HG03378 (cell line): ENCODE data around the gene NR6A1.

ENCODE experiments used
- ATAC-seq: cut with Tn5 transposase; IDR thresholded peaks from one replicate; pipeline ENCODE4 v1.9.1; 2021; ENCODE audit warnings: mild to moderate bottlenecking, moderate library complexity; ENCODE audit not compliant: unreplicated experiment

The NR6A1 gene

DNA sequence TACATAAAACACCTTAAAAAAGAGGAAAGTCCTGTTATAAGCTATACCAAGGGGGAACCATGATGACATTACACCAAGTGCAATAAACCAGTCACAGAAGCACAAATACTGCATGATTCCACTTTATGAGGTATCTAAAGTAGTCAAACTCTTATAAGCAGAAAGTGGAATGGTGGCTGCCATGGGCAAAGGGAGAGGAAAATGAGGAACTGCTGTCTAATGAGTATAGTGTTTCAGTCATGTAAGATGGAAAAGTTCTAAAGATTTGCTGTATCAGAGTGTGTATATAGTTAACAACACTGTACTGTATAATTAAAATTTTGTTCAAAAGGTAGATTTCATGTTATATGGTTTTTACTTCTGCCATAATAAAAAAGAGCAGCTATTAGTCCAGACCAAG, 229.3 kb downstream of the NR6A1 start:
- no peak for ATAC-seq

DNA sequence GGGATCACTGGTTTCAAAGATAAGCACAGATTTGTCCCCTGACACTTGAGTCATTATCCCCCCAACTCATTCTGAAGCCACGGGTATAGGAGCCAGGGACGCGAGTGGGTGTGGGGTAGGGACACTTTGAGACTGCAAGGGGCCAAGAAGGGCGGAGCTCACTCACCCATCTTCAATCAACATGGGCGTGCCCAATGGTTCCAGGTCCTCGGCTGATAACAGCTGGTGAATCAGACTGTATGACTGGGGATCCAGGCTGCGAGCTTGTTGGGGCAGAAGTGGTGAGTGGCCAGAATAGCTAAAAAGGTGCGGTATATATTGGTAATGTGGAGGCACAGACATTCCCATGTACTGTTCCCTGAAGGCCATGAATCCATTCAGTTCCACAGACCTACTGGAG, 233.2 kb downstream of the NR6A1 start:
- no peak for ATAC-seq

DNA sequence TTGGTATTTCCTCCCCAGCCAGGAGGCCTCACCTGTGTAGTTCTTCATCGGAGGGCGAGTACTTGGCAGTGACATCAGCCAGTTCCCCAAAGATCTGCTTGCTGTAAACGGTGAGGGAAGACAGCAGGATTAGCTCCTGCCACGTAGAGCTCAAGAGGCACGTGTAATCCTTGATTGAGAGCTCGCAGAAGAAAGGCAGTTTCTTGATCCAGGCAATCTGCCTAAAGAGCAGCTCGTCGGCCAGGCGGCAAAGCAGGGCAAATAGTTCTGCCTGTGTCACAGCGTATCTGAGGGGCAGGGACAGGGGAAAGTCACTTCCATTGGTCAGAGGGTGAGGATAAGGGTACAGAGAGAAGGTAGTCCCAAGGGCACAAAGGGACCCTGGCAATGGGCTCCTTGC, 235.3 kb downstream of the NR6A1 start:
- no peak for ATAC-seq

DNA sequence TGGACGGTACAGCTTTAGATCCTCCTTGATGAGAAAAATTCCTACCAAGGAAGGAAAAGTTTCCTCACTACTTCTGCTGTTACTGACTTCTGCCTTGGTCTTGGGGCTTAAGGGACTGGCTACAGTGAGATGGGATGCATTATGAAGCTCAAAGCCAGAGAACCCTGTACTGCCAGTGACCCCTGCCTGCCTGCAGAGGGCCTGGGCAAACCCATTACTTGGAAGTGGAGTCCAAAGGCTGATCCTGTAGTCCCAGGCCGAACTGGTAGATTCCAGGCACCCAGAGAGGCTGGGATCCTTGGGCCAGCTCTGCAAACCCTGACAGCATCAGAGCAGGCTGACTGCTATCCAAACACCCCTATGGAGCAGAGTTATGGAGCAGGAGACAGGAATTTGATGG, 238.2 kb downstream of the NR6A1 start:
- no peak for ATAC-seq

DNA sequence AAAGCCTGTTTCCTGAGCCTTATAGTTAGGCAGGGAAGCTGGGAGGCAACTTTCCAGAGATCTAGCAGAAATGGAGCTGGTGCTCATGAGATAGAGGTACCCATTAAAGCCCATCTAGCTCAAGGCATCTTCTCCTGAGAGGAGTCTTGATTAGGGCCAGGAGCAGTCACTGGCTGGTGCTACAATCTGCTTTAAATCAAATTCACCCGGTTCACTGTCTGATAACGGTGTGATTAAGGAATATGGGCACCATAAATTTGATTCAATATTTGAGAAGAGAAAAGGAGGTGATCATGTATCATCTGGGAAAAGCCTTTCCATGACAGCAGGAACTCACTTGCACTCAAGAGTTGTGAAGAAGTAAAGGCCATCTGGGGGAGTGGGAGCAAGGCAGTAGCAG, 240.0 kb downstream of the NR6A1 start:
- ATAC-seq: no peak

DNA sequence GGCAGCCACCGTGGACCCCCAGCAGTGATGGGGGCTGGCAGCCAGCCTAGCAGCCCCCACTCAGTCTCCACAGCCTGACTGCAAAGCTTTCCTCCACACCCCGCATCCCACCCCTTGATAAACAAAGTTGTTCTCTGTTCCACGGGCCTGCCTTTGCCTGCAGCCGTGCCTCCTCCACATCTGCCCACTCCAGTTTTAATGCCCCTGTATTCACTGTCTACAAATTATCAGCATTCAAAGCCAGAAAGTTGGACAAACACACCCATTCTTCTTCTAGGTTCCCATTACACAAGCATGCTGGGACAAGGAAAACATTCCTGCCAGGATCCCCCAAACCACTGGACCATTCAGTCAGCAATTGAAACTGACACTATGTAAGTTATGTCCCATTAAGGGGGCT, 240.9 kb downstream of the NR6A1 start:
- ATAC-seq: no peak

DNA sequence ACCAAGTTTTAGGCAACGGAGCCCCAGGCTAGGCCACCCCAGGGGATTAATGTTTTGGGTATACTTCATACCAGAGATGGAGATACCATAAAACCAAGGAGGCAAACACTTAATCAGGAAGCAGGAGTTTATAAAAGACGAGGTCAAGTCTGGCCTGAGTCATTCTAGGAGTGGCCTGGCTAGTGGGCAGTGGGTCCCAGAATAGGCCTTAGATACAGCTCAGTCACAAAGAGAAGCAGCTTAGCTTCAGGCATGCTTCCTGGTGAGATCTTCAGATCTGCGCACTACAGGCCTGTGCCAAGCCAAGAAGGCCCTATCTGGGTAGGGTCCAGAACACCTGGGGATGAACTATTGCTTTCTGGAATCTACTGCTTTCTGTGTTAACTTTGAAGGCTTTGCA, 243.3 kb downstream of the NR6A1 start:
- ATAC-seq: no peak

DNA sequence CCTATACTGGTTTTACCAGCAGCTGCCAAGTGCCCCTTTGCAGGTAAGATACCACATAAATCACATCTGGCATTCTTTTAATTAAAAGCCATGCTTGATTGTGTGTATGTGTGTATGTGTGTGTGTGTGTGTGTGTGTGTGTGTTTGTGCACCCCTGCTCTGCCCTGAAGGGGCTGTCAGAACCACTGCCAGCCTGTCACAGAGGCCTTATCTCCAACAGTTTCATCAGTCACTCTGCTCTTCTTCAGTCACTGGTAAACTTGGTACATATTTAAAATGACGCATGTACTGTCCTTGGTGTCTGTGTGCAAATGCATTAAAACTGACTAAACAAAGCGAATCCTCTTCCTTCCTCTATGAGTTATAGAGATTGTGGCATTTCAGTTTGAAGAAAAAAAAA, 244.9 kb downstream of the NR6A1 start:
- no peak for ATAC-seq

DNA sequence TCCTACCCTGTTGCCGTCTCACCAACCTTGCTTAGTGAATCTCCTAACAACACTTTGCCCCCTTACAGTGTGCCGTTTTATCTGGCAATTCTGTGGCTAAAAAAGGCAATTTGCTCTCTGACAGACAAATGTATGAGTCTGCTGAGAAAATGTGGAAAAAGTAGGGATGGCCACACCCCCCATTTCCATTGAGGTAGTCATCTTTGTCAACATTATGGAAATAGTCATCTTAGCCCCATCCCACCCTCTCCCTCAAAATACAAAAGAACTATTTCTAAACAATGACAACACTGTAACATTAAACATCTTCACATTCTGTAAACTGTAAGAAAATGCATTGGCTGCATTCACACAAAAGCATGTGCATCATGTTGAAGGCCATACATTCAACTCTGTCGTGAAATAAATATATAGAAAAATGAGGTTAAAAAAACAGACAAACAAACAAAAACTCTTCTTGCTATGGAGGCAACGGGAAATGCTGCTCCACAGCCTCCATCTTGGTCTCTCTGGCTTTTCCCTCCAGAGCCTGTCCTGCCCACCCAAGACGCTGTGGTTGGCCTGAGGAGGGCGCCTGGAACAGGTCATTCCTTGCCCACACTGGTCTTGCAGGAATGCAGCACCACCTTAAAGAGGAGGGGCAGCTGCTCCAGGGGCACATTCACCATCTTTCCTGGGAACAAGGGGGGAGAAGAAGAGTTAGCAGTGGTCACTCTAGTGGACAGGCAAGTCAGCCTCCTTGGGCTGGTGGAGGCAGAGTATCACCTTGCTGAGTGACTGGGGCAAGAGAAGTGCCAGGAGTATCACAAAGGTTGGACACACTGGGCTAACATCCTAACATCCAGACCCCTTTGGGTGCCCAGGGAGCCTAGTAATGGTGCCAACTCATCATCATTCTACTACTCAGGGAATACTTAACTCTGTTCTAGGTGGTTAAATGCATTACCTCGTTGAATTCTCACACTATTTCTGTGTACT, 248.7 kb downstream of the NR6A1 start:
- no peak for ATAC-seq

DNA sequence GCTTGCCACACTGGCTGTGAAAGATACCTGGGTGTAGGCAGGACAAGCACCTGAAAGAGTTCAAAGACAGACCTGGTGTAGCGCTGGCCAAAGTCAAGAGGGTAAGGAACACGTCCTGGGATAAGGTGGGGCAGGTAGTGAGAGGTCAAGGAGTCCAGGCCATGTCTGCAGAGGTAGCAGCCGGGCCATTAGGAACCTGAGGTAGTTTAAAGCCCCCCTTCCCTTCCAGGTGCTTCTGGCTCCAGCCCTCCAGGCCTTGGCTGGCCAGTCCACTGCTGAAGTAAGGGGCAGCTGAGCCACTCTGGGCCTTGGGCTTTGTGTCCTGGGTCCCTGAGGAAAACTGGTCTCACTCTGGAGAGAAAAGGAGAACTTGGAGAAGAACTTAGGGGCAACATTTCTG, 250.0 kb downstream of the NR6A1 start:
- no peak for ATAC-seq

DNA sequence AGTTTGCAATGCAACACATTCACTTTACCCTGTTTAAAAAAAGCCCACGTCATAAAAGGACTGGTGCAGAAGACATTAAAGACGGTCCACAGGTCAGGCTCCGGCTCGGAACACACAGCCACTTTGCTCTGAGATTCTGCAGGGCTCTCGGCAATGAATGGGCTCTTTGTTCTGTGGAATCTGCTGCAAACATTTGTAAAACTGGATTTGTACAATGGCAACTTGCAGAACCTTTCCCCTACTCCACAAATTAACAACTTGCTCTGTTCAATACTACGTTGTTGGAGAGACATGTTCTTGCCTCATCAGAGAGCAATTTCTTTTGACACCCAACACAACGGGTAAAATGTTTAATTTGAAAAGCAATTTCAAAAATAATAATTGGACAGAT, 250.9 kb downstream of the NR6A1 start:
- no peak for ATAC-seq

DNA sequence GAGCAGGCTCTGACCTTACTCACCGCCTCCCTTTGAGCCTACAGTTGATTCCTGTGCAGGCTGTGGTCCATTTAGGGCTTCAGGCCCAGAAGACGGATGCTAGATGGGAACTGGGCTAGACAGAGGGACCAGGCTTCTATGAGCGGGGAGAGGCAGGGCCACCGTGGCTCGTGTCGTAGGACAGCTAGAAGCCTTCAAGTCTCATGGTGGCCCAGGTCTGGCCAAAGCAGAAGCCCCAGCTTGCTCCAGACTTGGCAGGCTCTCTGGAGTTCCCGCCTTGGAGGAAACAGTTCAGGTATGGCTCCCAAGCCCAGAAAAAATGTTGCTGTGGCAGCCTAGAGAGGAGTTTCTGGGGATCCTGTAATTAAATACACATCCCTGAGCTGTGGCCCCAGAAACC, 253.0 kb downstream of the NR6A1 start:
- ATAC-seq: no peak

DNA sequence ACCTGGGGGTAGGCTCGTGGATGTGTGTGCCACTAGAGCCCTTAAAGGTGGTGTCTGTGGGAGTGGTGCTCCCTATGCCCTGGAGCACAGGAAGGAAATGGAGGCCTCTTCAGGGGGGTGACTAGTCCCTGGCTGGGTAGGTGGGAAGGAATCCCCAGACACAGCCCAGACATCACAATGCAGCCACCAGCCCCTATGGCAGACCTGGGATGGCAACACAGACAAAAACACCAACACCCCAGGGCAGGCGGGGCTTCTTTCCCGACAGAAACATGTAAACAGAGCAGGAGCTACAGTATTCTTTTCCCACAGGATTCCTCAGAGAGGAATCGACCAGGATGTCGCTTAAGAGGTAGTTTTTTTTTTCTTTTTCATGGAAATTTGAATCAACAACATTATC, 253.5 kb downstream of the NR6A1 start:
- ATAC-seq: no peak

DNA sequence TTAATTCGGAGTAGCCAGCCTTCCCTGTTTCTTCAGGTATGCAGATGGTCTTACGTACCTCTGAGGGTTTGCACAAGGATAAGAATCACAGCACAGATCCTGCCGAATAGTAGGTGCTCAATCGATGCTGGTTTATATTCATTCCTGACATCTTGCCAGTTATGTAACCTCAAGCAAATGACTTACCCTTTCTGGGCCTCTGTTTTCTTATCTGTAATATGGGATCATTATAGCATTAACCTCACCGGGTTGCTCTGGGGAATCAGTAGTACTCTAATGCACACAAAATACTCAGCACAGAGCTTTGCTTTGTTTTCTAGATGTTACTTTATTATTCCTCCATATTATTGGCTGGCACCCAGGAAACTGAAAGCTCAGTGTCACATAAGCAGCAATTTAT, 256.2 kb downstream of the NR6A1 start:
- no peak for ATAC-seq

DNA sequence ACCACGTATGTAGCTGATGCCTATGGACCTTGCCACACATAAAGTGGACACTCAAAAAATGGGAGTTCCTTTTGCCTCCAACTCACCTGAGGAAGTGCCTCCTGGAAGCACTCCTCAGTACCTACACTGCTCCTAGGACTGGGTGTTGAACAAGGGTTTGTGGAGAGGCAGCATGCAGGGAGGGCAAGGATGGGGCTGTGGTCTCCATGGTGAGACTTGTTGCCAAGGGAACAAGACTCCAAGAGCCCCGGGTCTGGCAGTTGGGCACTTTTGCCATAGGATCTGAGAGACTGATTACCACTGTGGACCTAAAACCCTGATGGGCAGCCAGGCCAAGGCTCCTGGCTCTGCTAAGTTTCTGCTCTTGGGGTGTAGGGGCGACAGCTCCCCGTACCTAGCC, 257.0 kb downstream of the NR6A1 start:
- no peak for ATAC-seq

DNA sequence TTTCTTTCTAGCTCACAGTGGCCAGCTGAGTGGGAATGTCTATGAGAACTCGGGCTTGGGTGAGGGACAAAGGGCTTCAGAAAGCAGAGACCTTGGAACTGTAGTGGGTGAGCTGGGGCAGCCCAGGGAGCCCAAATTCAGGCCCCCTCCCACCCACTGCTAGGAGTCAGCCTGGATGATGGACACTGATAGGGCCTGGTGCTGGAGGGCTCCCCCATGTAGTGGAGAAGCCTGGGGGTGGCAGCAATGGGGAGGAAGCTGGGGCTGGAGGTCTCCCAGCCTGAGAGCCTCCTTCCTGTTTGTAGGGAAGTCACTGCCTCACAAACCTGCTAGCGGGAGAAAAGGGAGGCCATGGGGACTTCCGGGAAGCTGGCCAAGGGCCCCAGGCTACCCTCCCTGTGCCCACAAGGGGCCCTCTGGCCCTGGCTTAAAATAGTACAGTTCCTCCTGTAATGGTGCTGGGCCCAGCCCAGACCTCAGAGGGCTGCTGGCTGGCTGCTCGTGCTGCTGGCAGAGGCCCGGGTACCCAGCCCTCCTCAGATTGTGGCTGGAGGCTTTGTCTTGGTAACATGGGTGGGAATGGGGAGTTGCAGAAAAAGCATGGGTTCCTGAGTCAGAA, 257.6 kb downstream of the NR6A1 start:
- no peak for ATAC-seq

DNA sequence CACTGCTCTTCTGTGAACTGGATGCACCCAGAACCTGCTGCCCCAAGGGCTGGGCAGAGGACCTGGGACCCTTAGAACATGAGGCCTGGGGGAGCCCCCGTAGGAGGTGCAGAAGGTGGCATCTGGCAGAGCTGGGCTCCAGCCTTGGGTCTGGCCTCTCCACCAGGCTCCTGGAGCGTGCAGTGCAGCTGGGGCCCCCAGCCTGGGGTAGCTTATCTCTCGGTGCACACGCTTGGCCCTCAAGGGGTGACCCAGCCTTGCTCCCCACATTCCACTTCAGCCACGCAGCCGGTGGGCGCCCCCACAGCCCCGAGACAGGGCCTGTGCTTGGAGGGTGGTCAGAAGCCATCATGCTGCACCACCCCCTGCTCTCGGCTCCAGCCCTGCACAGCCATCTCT, 258.3 kb downstream of the NR6A1 start:
- ATAC-seq: no peak

DNA sequence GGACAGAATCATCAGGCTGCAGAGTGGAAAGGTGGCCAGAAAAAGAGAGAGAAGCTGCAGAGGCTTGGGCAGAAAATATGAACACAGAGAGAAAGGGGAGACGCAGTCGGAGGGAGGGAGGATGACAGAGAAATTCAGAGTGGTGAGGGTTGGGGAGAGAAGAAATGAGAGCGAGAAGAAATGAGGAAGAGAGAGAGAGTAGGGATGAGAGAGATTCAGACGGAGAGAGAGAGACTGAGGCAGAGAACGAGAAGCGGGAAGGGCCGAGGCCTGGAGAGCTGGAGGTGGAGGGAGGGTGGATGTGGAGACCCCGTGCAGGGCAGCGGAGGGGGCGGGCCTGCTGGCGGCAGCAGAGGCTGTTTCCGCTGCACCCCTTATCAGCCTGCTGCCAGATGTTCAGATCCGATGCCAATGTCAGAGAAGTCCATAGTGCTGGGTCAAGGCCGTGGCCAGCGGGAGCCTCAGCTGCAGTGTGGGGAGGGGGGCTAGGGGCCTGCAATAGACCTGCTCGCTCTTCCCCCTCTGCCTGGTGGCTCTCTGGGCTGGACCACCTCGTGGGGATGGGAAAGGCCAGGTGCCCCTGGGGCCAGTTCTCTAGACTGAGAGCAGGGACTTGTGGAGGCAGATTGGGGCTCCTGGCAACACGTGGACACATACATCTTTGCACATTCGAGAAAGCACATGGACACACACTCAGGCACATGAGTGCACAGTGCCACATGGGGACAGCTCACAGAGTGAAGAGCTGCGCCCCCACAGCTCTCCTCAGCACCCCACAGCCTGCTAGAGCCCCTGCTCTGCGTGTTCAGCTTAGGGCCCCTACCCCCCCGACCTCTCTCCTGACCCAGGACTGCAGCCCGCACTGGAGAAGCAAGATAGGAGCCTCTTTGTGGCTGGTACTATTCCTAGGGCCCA, 259.0 kb downstream of the NR6A1 start:
- ATAC-seq: no peak

DNA sequence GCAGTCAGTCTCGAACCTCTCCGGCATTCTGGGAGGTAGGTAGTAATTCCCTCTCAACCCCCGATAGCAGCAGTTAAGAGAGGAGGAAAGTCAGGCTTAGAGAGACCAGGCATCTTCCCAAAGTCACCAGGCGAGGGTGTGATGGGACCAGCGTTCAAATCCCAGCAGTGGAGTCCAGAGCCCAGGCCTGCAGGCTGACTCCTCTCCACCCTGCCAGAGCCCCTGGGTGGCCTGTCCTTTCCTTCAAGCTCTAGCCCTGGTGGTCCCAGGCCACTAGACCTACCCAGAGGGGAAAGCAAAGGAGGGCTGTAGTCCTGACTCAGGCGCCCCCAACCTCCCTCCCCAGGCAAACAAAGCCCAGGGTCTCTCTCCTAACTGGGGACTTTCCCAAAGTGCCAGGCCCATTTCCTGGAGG, 259.7 kb downstream of the NR6A1 start:
- ATAC-seq: no peak

DNA sequence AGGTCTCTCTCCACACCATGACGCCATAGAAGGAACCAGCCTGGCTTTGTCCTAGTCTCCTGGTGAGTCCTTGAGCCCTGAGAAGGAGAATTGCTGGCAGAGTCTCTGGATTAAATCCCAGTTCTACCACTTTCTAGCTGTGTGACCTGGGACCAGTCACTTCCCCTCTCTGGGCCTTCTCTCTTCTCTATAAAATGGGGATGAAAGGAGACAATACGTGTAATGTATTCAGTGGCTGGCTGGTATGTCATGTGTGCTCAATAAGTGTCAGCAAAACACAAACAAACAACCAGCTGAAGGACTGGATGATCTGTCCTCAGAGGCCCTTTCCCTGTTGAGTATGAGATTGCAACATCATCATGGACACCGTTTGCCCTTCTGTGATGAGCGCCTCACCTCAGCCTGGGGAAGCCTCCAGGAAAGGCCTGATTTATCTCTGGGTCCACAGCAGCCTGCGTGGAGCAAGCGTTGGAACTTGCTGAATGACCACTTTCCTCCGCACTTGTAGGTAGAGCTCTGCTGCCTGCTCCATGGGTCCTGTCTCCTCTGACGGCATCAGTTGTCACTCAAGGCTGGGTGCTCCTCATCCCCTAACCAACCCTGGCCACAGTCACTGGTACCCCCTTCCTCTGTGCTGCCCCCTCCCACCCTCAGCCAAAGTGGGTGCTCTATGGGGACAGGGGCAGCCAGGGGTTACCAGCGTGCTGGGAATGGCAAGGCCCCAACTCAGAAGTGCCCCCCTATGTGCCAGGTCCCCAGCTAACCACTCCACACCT, 260.3 kb downstream of the NR6A1 start:
- no peak for ATAC-seq
